ENCODE measurements around the gene MED27. TPM values are rescaled to one million over a fixed set of nuclear protein-coding genes. Genes with fewer than 3 reads are reported as not detected.
"Not testable (repeated sequence)": the region's sequence is repeated elsewhere in the genome, so short reads cannot be mapped to it uniquely, and the experiment has no call there.

MED27 gene
- total RNA-seq, 1 donor from 2014 or later: 17.2 TPM

DNA sequence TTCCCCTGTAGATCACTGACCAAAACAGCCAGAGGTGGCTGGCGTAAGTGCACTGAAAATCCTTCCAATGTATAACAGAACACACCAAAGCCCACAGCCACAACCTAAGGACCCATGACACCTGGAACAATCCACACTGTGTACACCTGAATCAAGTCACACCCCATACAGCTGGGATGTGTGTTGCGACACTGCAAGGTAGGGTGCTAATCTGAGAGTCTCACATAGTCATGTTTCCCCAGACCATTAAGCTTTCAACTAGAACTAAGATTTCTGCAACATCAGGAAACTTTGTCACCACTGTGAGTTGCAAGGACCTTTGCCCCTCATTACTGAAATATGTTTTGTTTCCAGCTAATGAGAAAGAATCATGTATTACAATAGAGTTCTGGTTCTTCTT is 59.4 kb downstream of the MED27 start:
- DNase-seq (ENCODE audit: low read depth, low spot score): no peak

DNA sequence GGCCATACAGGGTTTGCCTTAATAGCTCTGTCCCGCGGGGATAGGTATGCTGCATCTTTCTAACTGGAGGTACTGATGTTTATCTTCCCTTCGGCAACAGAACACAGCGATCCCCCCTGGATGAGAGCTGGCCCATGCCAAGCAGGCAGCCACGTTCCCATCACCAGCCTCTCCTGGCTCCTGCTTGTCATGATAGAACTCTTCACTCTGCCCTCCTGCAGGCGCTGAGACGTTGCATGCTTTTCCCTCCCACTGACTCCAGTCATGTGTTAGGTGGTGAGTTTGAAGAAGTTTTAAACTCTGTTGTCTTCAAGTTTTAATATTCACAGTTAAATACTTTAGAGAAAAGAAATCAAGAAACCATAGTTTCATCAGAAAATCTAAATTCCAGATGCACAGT is 60.0 kb downstream of the MED27 start:
- DNase-seq (ENCODE audit: low read depth, low spot score): no peak

DNA sequence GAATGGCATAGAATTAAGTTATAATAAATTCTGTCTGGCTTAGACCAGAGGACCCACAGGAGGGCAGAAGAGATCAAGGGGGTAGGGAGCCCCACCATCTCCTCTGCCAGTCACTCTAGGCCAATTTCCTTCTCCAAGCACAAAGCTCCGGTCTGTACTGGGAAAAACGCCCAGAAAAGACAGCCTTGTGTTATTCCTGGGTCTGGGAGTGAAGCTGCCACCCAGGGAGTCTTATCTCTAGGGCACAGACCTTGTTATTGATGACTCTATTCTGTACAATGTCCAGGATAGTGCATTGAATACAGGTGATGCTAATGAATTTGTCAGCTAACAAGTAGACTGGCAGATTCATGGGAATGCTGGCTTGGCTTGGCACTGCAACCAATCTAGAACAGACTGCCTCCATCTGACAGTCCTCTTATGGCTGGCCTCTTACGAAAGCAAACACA is 60.7 kb downstream of the MED27 start:
- no peak for DNase-seq (ENCODE audit: low read depth, low spot score)

DNA sequence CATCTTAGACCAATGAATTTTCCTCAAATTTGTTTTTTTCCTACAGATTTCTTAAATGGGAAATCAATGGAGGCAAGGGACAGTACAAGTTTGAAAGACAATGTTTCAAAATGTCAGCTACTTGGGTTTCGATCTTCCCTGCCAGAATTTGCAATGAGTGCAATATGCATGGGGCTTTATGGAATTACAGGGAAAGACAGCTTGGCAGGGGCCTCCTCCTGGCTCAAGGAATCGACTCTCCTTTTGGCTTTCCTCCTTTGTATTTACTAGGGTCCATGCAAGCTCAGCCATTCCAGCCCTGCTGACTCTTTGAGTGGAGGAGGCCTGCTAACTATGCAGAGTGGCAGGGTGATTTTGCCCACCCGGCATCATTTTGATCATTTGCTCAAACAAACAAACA is 63.2 kb downstream of the MED27 start:
- DNase-seq (ENCODE audit: low read depth, low spot score): no peak

DNA sequence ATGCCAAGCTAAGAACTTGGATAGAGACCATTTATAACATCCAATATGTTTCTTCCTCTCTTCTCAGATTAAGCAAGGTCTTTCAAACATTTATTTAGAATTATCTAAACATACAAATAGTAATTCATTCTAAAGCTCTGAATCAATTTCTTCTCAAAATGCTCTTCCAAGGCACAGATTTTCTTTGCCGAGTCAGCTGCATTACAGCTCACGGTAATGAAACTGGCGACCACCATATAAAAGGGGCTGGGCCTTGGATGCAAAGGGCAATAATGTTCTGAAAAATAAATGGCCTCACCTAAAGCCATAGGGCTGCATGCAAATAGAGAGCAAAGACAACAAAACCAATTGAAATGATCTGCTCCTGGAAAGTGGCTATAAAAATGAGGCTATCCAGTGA is 63.8 kb downstream of the MED27 start:
- DNase-seq (ENCODE audit: low read depth, low spot score): no peak

DNA sequence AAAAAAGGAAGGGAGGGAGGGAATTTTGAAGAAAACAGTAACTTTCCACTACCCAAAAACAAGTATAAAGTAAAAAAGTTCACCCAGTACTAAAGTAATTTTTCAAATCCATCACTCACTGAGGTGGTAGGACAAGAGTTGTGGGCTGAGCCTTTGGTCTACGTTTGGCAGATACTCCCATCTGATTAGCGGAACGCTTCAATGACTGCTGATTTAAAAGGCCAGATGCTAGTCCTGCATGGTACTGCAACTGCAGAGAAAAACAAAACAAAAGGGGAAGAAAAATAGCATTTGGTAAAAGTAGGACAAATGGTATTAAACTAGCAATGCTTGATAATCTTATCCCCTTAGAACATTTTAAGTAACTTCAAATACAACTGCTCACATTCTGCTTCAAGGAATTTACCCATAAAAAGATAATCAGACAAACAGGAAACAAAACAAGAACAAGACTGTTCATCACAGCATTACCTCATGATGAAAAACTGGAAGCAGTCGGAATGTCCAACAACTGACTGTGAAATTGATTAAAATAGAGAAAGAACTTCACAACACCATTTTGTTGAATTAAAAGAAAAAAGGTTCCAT is 65.4 kb downstream of the MED27 start:
- no peak for DNase-seq (ENCODE audit: low read depth, low spot score)

DNA sequence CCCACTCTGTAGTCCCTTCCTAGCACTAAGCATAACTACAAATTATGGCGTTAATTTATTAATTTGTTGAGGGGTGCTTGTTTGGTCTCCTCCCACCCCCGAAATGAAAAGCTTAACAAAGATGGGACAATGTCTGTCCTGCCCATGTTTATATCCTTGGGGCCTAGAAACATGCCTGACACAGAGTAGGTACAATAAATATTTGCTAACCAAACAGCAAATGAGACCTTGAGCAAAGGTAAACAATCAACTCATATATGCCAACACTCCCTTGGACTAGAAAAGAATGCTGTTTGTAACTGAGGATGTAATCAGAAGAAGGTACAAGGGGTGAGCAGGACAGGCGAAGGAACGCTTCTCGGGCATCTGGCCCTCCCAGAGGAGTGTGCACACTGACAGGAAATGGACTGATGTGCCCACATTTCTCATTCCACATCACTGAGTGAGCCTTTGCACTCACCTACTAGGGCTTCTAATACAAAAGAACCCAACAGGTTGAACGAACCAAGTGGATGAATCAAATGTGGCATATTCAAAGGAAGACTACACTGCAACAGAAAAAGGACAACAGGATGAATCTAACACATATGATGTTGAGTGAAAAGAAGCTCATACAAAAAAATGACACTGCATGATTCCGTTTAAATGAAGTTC is 66.8 kb downstream of the MED27 start:
- no peak for DNase-seq (ENCODE audit: low read depth, low spot score)

DNA sequence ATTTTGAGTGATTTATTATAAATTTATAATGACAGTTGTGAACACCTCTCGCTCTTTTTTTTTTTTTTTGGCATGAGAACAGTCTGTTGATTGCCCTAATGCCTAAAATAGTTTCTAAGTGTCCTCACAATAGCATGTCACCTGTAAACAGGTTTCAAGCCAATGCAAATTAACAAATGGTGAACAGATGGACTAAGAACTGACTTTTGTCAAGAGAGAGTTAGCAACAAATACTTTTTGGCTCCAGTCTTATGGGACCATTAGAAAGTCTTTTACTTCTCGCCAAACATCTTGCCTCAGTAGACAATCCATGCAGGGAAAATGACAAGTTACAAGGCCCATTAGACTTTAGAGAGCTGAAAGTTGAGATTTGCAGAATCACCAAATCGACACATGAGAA is 67.8 kb downstream of the MED27 start:
- DNase-seq (ENCODE audit: low read depth, low spot score): no peak

DNA sequence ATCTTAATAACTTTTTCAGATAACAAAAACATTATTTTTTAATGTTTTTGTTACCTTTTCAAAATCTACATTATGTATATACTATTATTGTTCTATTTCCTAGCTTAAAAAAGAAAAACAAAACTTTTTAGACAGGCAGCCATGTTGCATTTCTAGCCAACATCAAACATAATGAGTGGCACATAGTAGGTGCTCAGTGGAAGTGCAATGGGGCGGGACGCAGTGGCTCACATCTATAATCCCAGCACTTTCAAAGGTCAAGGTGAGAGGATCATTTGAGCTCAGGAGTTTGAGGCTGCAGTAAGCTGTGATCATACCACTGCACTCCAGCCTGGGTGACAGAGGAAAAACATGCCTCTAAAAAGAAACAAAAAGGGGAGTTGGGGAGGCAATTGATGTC is 68.4 kb downstream of the MED27 start:
- DNase-seq (ENCODE audit: low read depth, low spot score): no peak

DNA sequence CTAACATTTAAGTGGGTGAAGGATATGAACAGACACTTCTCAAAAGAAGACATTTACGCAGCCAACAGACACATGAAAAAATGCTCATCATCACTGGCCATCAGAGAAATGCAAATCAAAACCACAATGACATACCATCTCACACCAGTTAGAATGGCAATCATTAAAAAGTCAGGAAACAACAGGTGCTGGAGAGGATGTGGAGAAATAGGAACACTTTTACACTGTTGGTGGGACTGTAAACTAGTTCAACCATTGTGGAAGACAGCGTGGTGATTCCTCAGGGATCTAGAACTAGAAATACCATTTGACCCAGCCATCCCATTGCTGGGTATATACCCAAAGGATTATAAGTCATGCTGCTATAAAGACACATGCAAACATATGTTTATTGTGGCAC is 69.5 kb downstream of the MED27 start:
- not testable (repeated sequence) for DNase-seq (ENCODE audit: low read depth, low spot score)

DNA sequence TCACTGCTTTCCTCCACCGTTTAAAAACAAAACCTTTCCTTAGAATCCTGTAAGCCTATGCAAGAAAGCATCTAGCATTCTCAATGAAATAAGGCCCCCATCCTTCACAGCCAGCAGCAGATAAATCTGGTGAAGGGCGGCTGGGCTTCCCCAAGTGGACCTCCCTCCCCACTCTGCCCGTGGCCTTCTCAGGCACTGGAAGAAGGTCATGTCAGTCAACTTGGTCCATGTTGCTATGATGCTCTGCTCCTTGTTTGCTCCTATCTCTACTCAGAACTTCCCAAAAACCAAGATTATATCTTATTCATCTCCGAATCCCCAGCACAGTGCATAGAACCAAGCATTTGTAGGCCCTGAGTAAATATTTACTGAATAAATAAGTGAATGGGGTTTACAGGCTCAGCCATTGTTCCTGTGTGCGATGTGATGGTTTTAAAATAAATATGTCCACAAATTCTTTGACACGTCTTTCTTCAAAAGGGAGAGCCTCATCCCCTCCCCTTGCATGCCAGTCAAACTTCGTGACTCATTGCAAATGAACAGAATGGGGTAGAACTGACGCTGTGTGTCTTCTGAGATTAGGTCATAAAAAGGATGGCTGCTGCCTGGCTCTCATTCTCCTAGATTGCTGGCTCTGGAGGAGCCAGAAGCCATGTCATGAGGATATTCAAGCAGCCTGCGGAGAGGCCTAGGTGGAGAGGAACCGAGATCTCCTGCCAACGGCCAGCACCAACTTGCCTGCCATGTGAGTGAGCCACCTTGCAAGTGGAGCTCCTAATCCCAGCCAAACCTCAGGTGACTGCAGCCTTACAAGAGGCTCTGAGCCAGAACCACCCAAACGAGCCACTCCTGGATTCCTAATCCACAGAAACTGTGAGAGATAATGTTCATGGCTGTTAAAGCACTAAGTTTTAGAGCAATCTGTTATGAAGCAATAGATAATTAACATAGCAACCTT is 70.5 kb downstream of the MED27 start:
- no peak for DNase-seq (ENCODE audit: low read depth, low spot score)

DNA sequence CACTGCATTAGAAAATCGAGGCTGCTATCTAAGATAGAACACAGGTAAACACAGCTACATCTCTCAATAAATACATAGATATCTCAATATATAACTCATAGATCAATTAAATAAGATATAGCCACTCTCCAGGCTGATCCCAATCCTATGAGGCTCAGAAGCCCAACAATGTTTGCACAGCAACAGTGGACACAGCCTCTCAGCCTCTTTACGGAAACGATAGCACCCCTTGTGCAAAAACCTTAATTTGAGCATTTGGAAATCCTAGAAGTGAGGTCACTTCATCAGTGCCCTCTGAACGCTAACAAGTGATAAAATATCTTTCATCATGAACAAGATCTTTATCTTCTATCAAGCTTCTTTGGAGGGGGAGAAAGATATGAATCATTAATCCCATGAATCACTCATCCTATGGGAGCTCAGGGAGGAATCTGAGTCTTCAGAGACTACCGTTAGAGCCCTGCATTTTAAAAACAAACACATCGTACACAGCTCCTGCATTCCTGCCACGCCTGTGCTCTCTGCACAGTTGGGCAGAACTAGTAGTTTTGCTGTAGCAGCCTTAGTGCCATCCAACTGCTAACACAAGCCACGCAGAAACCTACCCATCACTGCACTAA is 71.4 kb downstream of the MED27 start:
- DNase-seq (ENCODE audit: low read depth, low spot score): no peak

DNA sequence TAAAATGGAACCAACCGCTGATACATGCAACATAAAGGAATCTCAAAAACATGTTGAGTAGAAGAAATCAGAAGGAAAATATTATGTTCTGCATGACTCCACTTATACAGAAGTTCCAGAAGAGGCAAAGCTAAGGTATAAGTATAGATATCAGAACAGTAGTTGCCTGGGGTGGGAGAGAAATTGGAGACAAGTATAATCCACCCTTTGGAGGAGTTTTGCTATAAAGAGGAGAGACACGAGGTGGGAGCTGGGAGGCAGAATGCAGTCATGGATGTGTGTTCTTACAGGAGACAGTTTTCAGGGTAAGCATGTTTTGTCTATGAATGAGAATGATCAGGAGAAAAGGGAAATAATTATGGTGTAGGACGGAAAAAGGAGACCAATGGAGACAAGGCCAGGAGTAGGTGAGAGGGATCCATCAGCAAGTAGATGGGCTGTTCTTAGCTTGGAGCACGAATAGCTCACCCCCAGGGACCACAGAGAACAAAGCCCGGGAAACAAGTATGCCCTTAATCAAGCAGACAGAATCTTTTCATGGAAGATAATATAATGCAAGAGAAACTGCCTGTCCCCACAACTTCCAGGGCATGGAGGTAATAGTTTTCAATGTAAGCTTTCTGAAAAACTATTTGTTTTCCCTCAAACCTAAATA is 72.2 kb downstream of the MED27 start:
- no peak for DNase-seq (ENCODE audit: low read depth, low spot score)

DNA sequence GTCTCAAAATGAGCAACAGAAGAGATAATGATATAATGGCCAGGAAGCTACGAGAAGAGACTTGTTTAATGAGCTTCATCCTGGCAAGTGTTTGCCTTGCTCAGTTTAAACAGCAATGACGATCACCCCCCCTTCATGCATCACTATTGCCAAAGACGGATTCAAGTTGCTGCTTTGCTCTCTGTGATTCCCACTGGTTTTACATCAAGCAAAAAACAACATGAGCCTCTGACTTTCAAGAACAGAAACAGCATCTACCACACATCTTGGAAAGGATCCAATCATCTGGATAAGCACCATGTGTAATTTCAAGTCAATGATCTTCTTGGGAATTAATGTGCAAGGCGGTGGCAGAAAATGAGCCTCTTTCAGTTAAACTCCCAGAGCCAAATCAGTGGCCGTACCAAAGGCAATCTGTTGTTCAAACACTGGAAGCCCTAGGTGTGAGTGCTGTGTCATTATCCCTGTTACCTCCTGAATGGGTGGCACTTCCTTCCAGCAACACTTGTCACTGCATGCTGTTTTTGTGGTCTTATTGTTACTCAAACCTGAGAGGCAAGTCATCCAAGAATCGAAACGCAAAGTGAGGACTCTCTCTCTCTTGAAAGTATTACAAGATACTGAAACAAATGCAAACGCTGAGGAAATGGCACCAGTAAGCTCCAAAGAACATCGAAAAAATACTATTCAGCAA is 72.8 kb downstream of the MED27 start:
- DNase-seq (ENCODE audit: low read depth, low spot score): no peak

DNA sequence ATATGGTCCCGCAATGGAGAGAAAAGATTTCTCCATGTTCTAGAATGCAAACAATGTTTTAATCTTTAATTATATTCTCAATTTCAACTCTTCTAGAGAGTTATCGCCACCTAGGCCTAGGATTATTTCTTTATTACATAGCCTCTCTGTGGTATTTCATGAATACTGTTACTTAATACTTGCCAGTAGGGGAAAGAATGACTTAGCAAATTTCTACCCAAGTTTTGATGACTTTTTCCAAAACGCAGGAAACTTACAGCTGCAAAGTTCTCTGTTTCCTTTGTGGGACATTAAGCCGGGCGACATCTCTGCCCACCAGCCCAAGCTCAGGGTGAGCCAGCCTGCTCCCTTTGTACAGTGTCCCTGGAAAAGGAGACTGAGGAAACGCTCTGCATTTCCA is 73.8 kb downstream of the MED27 start:
- DNase-seq (ENCODE audit: low read depth, low spot score): no peak

DNA sequence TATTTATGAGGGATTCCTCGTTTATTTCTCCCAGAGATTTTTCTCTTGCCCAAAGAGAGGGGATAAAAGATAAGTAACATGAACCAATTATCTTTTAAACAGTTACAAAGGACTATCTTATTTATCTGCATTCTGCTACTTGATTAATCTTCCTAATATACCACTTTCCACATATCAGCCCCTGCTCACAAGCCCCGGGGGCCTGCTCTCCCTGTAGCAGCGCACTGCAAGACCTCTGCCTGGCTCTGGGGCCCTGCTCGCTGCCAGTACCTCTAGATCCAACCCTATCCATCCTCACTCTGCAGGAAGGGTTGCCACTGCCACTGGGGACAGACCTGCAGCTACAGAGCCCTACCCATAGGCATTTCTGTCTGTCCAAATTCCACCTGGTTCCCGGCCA is 75.3 kb downstream of the MED27 start:
- no peak for DNase-seq (ENCODE audit: low read depth, low spot score)

DNA sequence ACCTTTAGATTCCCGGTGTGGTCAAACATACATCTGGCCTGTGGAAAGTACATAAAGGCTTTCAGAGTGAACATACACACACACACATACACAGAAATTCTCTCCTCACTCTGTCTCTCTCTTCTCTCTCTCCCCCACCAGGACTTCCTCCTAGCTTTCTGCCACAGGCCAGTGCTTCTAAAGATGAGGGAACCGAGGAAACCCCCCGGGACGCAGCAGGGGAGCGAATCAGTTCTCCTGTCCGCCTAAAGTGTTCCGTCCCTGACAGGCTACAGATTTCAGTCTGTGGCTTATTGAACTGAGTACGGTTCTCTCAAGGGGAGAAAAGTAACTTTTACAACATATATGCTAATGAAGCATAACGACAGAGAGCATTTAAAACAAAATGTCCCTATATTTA is 75.8 kb downstream of the MED27 start:
- no peak for DNase-seq (ENCODE audit: low read depth, low spot score)

DNA sequence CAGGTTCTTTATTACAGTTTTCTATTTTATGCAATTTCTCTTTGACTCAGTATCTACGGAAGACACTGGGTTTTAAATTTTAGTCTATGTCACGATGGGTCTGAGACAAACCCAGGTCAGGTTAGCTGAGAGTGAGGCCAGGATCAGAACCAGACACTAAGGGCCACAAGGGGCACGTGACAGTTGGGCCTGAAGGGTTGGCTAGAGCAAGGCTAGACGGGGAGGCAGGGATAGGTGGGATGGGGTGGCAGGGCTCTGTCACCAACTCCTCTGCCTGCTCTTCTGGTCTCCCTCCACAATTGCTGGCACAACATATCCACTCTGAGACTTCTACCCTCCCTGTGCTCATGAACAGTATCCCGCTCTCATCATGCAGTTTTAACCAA is 76.4 kb downstream of the MED27 start:
- no peak for DNase-seq (ENCODE audit: low read depth, low spot score)

DNA sequence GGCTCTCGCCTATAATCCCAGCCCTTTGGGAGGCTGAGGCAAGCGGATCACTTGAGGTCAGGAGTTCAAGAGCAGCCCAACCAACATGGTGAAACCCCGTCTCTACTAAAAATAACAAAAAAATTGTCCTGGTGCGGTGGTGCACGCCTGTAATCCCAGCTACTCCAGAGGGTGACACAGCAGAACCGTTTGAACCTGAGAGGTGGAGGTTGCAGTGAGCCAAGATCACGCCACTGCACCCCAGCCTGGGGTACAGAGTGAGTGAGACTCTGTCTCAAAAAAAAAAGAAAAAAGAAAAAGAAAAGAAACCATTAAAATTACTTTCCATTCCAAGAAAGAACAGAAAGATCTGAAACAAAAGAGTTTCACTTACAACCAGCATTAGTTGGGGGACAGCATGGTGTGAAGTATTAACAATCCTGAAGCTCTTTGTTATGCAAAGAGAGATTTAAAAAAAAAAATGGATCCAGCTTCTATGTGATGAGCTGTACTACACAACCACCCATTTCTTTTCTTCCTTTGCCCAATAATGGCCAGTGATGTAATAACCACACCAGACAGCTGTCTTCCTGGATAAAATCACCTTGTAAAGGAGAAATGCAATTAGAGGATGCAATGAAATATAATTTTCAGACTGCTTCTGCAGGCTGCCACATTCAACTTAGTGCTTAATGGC is 76.9 kb downstream of the MED27 start:
- no peak for DNase-seq (ENCODE audit: low read depth, low spot score)

DNA sequence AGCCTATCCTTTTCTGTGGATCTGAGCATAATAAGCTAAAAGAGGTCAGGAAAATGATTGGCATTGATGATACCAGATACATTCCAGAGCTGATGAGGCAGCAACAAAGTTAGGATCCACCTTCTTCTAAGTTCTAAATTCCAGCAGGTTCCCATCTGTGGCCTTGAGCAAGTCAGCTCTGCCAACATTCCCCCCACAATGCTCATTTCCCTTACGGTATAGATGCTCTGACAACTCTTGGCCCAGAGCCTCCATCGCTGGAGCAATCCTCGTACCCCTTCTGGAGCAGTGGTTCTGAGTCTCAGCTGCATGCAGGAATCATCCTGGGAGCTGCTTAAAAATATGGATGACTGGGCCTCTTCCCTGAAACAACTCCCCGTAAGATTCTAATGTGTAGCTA is 78.1 kb downstream of the MED27 start:
- no peak for DNase-seq (ENCODE audit: low read depth, low spot score)

All from pulmonary artery endothelial cell (primary cell).